ENCODE results near the gene RSBN1L. TPM values are rescaled to one million over a fixed set of nuclear protein-coding genes. Genes with fewer than 3 reads are reported as not detected.

RSBN1L gene
- total RNA-seq, 1 experiment from 2014 or later: 15.5 TPM

- no peak for DNase-seq (ENCODE audit: low read depth, low spot score)
- BruUV-seq (replicated peaks): no TSS peak
- H3K9me2 ChIP-seq (ENCODE audit: insufficient read depth): no peaks in the 10 kb centered on the region
- H3K36me3 ChIP-seq (ENCODE audit: control insufficient read depth in 1 of 2, insufficient read depth in 2 of 2, low read length in 2 of 2): 0 out of 4 replicates have a peak, but pooled peaks cover 0 to 2% of the 10 kb centered on the region in 2 experiments
- ChIA-PET RAD21 (ENCODE audit: low non-redundant PET in 1 of 2, low total read pairs in 2 of 2, uncharacterized antibody in 2 of 2, unreplicated experiment in 2 of 2) (no interaction called here), POLR2A (no interaction called here), CTCF (no interaction called here)
- H3K79me2 ChIP-seq (ENCODE audit: insufficient read depth, low read length): peaks cover 52% of the 10 kb centered on the region
- no peak for ATAC-seq
- no peak overlapping the region for H3K9ac ChIP-seq (ENCODE audit: low read length)
- H3K27ac ChIP-seq (ENCODE audit: low read depth, low read length): no peak overlapping the region
- H3K4me3 ChIP-seq (replicated peaks in 1 of 2; ENCODE audit: low read depth in 1 of 2, low read length in 2 of 2): no peak overlapping the region
- no peak overlapping the region for H3K4me2 ChIP-seq (ENCODE audit: low read length)
- no peaks in the 10 kb centered on the region for H3K9me3 ChIP-seq (ENCODE audit: control insufficient read depth in 1 of 2, insufficient read depth in 1 of 2, low read depth in 1 of 2, low read length in 2 of 2)
- no peaks in the 10 kb centered on the region for H4K20me1 ChIP-seq (ENCODE audit: insufficient read depth)
- intact Hi-C loops (cut with micrococcal nuclease): no loop called here
- no peak overlapping the region for H2AFZ ChIP-seq (ENCODE audit: low read depth, low read length, poor library complexity, severe bottlenecking)
- H3K27me3 ChIP-seq (ENCODE audit: insufficient read depth, low read length): no peaks in the 10 kb centered on the region
- no peaks in the 10 kb centered on the region for H3K4me1 ChIP-seq (ENCODE audit: control insufficient read depth in 1 of 2, insufficient read depth in 2 of 2, low read length in 2 of 2)
- no peak for TF ChIP-seq FOSL1 (IDR thresholded peaks at IDR 0.05; ENCODE audit: low read depth)
- no peak for TF ChIP-seq ZBTB33 (IDR thresholded peaks at IDR 0.05; ENCODE audit: extremely low read depth, insufficient replicate concordance, low read length)
- TF ChIP-seq SP1 (IDR thresholded peaks at IDR 0.05; ENCODE audit: low read depth): no peak
- TF ChIP-seq CBX3 (IDR thresholded peaks at IDR 0.05; ENCODE audit: low read depth): no peak
- no peak for TF ChIP-seq CTCF (IDR thresholded peaks at IDR 0.05 in 2 of 3, conservative IDR thresholded peaks at IDR 0.05 in 1 of 3; ENCODE audit: borderline replicate concordance in 1 of 3, insufficient read depth in 1 of 3, low read depth in 2 of 3, low read length in 2 of 3)
- TF ChIP-seq EGR1 (IDR thresholded peaks at IDR 0.05; ENCODE audit: low read depth): no peak
- no peak for TF ChIP-seq POLR2A (IDR thresholded peaks at IDR 0.05; ENCODE audit: borderline replicate concordance, extremely low read depth, insufficient read depth, insufficient read length)
- TF ChIP-seq REST (IDR thresholded peaks at IDR 0.05; ENCODE audit: low read depth): no peak
Observed at GRCh38 chr7:77735457-77735856, 39.2 kb downstream of the RSBN1L start.

All from HCT116 (cell line).